GM21529 (cell line): ENCODE results near the gene SNX11.

Experiments used
- ATAC-seq: cut with Tn5 transposase; IDR thresholded peaks from one replicate; pipeline ENCODE4 v1.9.1; 2021; ENCODE audit not compliant: unreplicated experiment

The SNX11 gene

DNA sequence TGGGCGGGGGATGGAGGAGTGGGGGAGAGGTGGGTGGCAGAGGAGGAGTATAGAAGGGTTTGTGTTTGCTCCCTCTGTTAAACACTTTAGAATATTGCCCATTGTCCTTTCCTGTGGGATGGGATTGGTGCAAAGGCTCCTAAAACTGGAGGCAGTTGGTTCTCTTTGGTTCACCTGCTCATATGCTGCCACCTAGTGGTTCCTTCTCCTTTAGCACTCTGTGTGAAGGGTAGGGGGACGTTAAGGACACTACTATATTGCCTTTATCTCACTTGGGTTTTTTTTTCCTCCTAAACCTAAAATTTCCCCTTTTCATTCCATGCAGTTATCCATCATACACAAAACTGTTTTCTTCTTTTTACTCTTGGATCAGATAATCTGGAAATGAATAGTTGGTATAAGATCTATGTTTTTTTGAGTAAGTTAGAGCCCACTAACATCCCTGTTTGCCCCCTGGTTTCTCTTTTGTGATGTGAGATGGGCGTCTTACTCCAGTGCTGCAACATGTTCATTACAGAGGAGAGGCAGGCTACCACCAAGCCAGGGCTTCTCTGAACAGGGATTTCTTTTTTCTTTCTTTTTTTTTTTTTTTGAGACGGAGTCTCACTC is 23.8 kb downstream of the SNX11 start:
- no peak for ATAC-seq

DNA sequence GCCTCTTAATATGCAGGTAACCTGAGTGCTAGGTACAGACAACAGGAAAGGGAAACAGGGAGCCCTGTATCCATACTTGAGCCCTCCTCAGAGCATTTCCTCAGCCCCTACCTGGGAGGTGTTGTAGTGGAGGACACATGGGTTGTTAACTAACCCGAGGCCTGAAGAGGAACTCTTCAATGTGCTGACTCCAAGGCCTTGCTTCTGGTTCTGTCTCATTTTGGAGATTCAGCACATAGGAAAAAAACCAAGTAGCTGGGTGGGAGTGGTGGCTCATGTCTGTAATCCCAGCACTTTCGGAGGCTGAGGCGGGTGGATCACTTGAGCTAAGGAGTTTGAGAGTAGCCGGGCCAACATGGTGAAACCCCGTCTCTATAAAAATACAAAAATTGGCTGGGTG is 24.8 kb downstream of the SNX11 start:
- no peak for ATAC-seq

DNA sequence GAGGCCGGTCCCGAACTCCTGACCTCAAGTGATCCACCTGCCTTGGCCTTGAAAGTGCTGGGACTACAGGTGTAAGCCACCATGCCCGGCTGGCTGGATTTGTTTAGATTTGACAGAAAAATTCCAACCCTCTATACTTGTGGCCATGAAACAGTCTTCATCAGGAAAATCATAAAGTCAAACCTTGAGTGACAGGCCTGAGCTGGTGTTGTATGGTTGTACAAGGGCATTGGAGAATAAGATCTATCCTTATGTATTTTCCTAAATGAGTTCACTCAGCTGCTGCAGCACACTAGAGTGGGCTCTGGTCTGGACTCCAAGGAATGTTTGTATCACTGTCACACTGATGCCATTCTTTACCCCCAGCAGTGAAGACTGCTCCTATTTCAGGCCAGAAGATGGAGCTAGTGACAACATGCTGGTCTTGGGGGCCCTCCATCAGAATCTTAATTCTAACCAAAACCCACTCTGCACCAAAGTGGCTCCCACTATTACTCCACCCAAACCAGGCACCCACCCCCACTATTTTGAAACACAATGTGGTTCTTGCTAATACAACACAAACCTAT is 27.4 kb downstream of the SNX11 start:
- no peak for ATAC-seq

DNA sequence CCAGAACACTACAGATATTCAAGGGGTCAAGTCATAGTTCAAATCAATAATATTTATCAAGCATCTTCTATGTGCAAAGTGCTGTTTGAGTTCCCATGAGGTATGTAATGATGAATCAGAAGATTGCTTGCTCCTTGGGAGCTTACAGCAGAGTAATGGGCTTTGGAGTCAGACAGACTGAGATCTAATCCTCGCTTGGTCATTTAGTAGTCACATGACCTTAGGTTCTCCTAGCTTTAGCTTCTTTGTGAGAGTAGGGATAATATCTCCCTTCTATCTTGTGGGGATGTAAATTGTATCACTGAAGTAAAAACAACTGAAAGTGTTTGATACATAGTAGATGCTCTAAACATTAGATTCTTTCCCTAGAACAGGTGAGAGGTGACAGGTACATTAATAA is 30.1 kb downstream of the SNX11 start:
- no peak for ATAC-seq

DNA sequence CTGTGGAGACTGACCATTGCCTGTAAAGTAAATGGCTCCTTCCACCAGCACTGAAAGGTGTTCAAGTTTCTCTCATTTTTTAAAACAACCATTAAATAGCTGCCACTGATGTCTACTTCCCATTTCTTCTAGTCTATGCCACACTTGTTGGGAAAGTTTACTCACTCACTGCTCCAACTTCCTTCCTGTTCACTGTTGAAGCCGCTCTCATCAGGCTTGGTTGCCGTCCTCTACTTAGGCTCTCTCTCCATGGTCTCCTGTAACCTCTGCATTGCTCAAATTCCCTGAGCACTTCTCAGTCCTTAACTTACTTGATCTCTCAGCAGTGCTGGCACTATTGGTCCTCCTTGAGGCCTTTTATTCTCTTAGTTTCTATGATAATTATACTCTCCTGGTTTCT is 32.4 kb downstream of the SNX11 start:
- ATAC-seq, result no peak

DNA sequence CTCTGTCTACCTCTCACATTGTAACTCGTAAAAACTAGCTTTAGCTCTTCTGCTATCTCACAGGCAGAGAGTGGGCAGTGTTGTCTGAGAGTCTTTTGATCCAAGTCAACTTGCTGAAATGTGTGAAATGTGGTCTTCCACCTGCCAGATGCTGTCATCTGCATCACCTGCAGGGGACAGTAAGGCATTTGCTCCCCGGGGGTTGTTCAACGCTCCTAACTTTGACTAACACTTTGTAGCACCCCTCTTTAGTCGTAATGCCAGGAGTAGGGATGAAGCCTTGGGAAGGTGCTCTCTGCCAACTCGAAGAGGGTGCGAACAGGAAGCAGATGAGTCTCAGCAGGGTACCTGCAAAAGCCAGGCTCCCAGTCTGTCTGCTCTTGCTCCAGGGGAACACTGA is 36.1 kb downstream of the SNX11 start:
- ATAC-seq, result no peak

DNA sequence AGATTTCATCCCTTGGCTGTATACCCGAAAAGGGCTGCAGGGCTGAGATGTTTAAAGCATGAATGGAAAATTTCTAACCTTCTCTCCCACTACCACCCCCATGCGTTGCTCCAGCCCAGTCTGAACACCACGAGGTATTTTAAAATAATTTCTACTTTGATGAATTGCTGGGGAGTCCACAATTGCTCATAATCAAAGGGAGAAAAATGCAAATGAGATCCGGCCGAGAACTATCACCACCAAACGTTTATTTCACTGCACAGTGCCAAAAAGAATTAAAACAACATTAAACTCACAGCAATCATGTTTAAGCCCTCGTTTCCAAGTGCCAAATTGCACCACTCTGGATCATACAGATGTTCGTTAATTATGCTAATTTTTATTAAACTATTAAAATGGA is 36.7 kb downstream of the SNX11 start:
- no peak for ATAC-seq

DNA sequence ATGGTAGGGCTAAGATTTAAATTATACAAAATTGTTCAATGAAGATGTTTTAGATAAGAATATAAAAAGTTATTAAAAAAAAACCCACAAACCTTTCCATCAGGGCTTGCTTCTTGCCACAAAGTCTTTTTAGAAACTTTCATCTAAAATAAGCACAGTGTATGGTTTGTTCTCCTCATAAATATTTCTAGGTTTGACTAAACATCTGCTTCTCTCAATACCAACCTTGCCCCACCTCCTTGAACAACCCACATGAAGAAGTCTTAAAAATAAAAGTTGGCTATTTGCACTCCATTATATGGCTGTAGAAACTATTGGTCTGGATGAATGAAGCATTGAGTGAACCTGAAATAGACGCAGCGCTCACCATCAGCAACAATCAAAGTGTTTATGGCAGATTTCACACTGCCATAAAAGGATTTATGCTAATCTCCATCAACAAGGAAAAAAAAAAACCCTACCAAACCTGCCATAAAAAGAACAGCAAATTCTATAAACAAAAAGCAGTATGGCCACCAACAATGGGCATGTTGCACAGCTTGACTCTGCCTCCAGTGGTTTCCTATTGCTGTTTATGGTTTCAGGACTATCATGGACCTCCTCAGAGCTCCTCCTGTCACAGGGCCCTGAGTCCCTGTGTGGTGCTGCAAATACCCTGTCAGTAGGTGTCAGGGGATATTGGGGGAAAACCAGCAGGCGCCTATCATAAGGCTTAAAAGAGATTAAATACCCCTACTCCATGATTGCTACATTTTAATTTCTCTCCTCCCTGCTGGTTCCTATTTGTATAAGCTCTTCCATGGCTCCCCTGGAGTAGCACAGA is 37.6 kb downstream of the SNX11 start:
- ATAC-seq, result no peak

DNA sequence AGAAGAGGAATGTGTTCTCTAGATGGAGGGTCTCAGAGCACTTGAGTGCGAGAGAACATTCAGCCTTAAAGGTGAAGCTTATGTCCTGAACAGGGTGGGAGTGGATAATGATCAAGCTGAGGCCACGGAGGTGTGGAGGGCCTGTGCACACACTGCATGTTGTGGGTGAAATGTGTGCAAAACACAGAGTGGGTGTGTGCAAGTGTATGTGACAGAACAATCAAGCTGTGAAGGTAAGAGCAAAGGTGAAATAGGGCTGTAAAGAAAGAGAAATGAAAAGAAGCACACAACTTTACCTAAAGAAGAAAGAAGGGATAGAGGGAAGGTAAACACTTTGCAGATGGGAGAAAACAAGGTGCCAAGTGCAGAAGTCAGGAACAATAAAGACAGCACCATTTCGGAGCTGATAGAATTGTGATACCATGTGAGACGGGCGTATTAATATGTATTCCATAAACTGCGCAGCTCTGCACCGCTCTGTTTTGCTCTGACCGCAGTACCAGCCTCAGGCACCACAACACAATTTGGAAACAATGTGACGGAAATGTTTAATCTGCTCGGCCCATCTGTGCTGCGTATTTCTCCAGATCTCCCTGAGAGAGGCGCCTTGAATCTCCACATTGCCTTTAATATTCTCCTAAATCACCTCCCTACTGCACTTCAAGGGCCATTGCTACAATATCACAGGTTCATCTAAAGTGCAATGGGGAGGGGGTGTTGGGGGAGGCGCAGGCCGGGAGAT is 40.6 kb downstream of the SNX11 start:
- ATAC-seq, result no peak

DNA sequence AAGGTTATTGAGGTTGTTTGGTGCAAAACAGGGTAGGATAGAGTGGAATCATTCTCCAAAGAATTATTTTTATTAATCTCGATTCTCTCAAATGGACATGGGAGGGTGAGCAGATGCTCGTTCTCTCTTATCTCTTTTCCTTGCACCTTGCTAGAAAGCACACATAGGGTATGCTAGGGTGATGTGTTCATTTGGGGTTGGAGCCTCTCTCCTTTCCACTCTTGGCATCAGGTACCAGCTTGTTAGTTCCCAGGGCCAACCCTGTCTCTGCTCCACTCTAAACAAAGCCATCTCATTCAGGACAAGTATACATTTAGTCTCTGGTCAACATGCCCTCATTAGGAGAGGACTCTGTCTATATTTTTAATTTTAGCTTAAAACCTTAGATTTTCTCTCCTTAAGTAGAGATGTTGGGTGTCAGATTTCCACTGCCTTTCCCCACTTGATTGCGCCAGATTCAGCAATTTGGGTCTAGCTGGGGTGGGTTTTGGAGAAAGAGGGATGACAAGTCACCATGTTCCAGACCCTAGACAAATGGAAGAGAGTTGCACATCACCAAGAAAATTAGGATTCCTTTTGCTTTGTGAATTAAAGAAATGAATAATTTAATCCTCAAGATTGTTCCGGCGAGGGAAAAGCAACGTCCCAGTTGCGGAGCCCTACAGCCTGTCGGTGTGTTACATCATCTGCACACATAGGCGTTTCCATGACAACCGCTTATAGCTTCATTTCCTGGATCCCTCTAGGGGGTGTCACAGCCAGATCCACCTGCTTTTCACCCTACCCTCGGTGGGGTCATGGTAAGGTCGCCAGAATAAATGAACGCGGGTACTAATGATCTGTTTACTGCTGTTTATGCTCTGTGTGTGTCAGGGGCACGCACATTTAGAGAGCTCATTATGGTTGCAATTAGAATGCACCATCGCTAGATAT is 41.6 kb downstream of the SNX11 start:
- no peak for ATAC-seq

DNA sequence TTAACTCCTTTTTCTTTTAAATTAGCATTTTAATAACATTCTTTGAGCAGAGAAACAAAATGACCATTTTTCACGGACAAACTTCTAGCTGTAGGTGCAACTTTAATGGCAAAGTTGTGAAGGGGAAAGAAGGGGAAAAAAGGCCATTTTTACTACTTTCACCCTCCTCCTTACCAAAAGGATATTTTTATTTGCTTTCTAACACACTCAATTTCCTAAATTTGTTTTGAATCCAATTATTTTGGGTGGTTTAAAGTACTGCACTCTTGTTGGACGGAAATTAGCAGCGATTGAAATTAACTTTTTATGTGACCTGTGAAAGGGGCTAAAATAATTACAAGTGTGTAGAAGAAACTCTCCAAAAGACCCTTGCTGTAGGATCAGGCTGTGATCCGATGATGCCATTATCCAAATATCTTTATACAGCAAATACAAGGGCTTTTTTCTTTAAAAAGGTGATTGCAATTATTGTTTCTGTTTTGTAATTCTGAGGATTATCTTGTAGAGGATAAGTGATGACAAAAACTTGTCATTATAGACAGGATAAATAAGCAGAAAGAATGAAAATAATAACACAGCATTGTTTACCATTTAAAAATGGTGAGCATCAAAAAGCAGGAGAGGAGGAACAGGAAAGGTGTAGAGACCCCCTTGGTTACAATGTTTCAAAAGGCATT is 42.4 kb downstream of the SNX11 start:
- no peak for ATAC-seq

DNA sequence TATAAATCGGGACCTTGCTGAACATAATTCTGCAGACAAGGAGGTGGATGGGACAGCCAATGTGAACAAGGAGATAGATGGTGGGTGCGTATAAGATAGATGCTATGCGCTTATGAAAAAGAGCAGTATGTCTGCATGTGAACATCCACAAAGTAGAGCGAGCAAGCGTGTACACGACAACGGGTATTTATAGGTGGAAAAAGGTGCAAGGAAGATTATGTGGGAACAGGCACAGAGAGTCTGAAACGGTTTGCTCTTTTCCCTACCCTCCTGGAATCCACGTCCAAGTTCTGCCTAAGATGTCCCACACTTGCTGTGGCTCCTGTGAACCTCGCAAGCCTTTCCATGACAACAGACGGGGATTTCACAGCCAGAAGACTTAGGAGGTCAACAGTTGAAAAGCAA is 43.0 kb downstream of the SNX11 start:
- no peak for ATAC-seq

DNA sequence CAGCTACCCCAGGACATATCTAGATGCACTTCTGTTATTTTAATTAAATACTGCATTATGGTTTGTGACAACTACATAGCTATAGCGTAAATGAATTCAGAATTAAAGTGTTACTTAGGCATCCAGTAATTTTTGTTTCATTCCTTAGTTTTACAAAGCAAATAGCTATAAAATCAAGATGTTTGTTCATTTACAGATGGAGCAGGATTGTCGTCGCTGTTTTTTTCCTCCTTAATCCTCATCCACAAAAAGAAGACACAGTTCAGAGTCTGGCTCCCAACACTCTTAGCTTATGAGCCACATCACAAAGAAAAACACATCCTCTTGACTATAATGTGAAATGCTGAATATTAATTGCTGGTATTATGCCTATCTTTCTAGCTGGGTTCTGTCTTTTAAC is 43.7 kb downstream of the SNX11 start:
- ATAC-seq, result no peak

DNA sequence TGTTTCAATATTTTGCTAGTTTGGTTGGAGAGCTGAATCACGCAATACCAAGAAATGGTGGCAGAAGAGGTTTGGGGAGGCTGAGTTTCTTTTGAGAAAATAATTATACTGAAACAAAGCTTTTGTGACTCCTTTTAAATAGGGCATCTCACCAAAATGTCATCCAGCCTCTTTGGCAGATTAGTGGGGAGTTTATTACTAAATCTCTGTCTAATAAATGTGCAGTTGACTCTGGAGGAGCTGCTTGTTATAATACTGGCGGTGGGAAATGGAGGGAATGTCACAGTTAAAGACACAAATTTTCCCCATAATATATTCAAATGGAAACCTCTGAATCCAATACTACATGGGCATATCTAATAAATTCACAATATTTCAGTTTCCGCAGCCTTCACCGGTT is 44.7 kb downstream of the SNX11 start:
- no peak for ATAC-seq

DNA sequence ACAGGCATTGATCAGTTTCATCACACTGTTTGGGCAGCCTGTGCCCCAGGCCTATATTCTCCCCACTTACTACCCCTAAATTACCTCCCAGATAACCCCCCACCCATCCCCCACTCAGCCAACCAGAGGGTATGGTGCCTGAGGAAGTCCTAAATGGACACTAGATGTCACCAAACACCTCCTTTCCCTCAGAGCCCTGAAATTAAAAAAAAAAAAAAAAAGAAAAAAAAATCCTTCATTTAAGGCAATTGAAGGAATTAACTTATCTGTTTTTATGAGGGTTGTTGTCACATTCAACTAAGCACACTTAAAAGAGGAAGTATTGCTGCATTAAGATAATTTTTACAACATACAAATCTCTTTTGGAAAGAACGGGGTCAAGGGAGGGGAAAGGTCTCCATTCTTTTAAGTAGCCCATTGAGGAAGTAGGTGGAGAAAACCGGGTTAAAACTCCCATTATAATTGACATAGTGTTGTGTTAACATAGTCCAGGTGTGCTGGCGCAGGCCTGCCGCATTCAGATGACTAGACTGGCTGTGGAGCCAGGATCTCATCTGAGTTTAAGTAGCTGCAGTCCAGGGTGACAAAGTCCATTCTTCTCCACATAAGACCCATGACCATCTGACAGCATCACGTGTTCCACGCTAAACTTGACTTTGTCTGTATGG is 46.3 kb downstream of the SNX11 start:
- no peak for ATAC-seq

DNA sequence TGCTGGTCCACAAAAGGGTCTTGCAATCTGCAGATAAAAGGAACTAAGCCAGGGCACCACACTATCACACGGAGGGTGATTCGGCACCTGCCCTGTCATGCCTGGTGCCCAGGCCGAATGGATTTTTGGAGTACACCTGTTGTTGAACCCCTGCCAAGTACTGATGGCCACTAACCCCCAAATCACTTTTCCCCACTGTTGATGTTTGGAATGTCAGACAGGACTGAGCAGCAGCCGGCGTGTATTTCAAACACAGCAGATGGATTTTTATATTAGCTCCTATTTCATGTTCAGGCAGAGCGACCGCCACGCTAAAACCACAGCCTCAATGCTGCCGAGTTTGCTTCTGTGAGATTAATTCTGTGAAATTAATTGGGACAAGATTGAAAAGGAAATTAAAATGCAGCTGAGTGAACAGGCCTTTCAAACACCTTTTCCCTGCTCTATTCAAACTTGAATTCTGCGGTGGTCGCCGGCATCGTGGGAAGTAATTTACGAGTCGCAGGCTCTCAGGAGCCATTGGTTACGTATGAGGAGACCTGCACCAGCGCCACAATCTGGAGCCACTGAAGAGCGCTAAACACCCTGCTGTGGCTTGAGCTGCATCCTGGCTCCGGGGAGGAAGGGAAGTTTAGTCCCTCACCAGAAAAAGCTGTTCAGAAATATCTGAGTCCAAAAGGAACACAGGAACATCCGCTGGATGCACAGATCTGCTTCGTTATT is 48.5 kb downstream of the SNX11 start:
- ATAC-seq, result no peak

DNA sequence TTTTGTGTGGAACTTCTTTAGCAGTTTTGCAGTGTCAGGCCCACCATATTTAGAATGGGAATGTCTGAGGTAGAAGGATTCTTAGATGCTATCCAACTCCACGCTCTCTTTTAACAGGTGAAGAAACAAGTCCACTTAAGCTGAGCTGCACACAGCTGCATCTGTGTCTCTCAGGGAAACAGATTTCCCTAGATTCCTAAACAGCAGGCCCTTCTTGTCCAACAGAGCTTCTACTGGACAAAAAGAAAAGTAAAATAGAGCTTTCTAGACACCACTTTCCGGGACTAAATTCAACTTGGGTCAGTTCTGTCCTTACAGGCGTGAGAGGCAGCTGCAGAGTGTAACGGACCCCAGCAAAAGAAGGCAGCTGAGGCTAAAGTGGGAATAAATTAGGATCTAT is 51.7 kb downstream of the SNX11 start:
- ATAC-seq, result no peak

DNA sequence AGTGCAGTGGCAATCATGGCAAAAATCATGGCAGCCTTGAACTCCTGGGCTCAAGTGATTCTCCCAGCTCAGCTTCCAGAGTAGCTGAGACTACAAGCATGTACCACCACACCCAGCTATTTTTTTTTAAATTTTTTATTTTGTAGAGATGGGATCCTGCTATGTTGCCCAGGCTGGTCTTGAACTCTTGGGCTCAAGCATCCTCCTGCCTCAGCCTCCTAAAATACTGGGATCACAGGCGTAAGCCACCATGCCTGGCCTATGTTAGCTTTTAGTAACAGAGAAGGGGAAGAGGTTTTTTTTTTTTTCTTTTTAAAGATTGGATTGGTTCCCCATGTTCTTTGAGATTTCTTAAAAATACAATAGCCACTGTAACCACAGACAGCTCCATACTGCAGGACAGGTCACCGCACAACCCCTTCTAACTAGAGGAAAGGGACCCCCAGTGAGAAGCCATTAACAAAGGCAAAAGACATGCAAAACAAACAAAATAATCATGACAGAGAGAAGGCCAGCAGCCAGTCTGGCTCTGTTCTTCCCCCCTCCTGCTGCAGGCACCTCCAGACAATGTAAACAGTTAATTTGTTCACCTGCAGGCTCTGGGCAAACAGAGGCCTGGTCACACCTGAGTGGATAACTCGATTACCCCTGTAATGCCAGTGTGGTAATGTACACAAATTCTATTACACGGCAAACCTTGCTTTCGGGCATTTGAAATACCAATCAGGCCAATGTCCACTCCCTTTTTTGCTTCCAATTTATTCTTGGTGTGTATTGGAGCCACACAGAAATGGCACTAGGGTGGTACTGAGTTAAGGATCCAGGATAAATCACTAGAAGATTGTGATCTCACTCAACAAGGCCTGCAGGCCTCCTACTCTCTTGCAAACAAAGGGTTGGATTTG is 52.9 kb downstream of the SNX11 start:
- ATAC-seq, result no peak
